PC-3 (cell line): ENCODE measurements around the gene FAM53B.

Source experiments
- EZH2 ChIP-seq: fragments of 300-600 bp; sonication (generic); IDR thresholded peaks from one replicate; pipeline ENCODE4 v1.6.1; 2017; ENCODE audit warnings: antibody characterized with exemption, mild to moderate bottlenecking, low read length; ENCODE audit not compliant: unreplicated experiment
- TF ChIP-seq, protein P1 (sequence below): fragments of 300-600 bp; sonication (generic); conservative IDR thresholded peaks from 2 replicates; pipeline ENCODE4 v1.5.1; 2017; ENCODE audit warnings: antibody characterized with exemption, low read depth, mild to moderate bottlenecking, low read length

- TF ChIP-seq, protein P1, sequence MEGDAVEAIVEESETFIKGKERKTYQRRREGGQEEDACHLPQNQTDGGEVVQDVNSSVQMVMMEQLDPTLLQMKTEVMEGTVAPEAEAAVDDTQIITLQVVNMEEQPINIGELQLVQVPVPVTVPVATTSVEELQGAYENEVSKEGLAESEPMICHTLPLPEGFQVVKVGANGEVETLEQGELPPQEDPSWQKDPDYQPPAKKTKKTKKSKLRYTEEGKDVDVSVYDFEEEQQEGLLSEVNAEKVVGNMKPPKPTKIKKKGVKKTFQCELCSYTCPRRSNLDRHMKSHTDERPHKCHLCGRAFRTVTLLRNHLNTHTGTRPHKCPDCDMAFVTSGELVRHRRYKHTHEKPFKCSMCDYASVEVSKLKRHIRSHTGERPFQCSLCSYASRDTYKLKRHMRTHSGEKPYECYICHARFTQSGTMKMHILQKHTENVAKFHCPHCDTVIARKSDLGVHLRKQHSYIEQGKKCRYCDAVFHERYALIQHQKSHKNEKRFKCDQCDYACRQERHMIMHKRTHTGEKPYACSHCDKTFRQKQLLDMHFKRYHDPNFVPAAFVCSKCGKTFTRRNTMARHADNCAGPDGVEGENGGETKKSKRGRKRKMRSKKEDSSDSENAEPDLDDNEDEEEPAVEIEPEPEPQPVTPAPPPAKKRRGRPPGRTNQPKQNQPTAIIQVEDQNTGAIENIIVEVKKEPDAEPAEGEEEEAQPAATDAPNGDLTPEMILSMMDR: no peak
- TF ChIP-seq EZH2: no peak
Measured at GRCh38 chr10:124688386-124688785, 55.8 kb downstream of the FAM53B start.
